Fibroblast of lung (primary cell): ENCODE results near the gene MFSD2A. TPM values are rescaled to one million over a fixed set of nuclear protein-coding genes. Genes with fewer than 3 reads are reported as not detected.

Experiments used
- DNase-seq, 2 donors: peaks; one replicate each; pipeline versions ENCODE4 v3.0.0 to v3.0.0-alpha.2; 2010; ENCODE audit warnings: low read depth in 2 of 2
- H2AFZ ChIP-seq: 2 replicates; pipeline ENCODE4 v1.5.1; 2012; ENCODE audit warnings: low read length, control low read depth, inconsistent platforms
- H3K27ac ChIP-seq: 2 replicates; pipeline ENCODE4 v1.5.1; 2011; ENCODE audit warnings: low read length, control low read depth; ENCODE audit not compliant: insufficient read depth
- H3K27me3 ChIP-seq: 2 replicates; pipeline ENCODE4 v1.5.1; 2011; ENCODE audit warnings: mild to moderate bottlenecking, low read length; ENCODE audit not compliant: control insufficient read depth, insufficient read depth
- H3K36me3 ChIP-seq: 2 replicates; pipeline ENCODE4 v1.5.1; 2011; ENCODE audit warnings: low read length; ENCODE audit not compliant: control insufficient read depth, insufficient read depth
- H3K4me1 ChIP-seq: 2 replicates; pipeline ENCODE4 v1.5.1; 2011; ENCODE audit warnings: low read length; ENCODE audit not compliant: control insufficient read depth, insufficient read depth; ENCODE audit errors: extremely low read depth
- H3K4me2 ChIP-seq: 2 replicates; pipeline ENCODE4 v1.5.1; 2011; ENCODE audit warnings: low read length, control low read depth; ENCODE audit not compliant: insufficient read depth; ENCODE audit errors: extremely low read depth
- H3K4me3 ChIP-seq, 4 experiments: fragments of 200-600 bp in 1 of 4; sonication (generic) in 1 of 4; replicated peaks in 1 of 4; 2 replicates each; pipeline ENCODE4 v1.5.1; 2011 to 2016; ENCODE audit warnings: low read length in 4 of 4, low read depth in 3 of 4, mild to moderate bottlenecking in 3 of 4, control low read depth in 2 of 4, inconsistent platforms in 1 of 4, mixed read lengths in 1 of 4; ENCODE audit not compliant: insufficient read depth in 1 of 4; ENCODE audit errors: control extremely low read depth in 1 of 4
- H3K79me2 ChIP-seq: 2 replicates; pipeline ENCODE4 v1.5.1; 2012; ENCODE audit warnings: mild to moderate bottlenecking, low read length, inconsistent platforms; ENCODE audit not compliant: control insufficient read depth, insufficient read depth
- H3K9ac ChIP-seq: 2 replicates; pipeline ENCODE4 v1.5.1; 2011; ENCODE audit warnings: mild to moderate bottlenecking, low read length, control low read depth; ENCODE audit not compliant: insufficient read depth
- H3K9me3 ChIP-seq: 2 replicates; pipeline ENCODE4 v1.5.1; 2012; ENCODE audit warnings: low read depth, low read length; ENCODE audit not compliant: control insufficient read depth, insufficient read depth
- H4K20me1 ChIP-seq: 2 replicates; pipeline ENCODE4 v1.5.1; 2011; ENCODE audit warnings: low read length; ENCODE audit not compliant: control insufficient read depth, insufficient read depth; ENCODE audit errors: extremely low read depth
- EZH2 ChIP-seq: IDR thresholded peaks from 2 replicates; pipeline ENCODE4 v1.5.1; 2012; ENCODE audit warnings: low read length, control low read depth, mild to moderate bottlenecking; ENCODE audit errors: missing control alignments
- polyA plus RNA-seq, 2 donors: library from polyadenylated mRNA; depleted of rRNA in 1 of 2; stranded (reverse) in 1 of 2; unstranded in 1 of 2; fragments of >200 nt; gene quantifications; 2 replicates each; pipeline ENCODE4 v1.2.1, GENCODE V29; 2011 to 2012; ENCODE audit warnings: missing spikeins in 1 of 2
- total RNA-seq: library from RNA; depleted of rRNA; stranded (reverse); fragments of >200 nt; gene quantifications from 2 replicates; pipeline ENCODE4 v1.2.1, GENCODE V29; 2014
- TF ChIP-seq, protein P1 (sequence below), 2 donors: IDR thresholded peaks in 1 of 2; conservative IDR thresholded peaks in 1 of 2; 1 replicate in 1 of 2; 2 replicates in 1 of 2; pipeline ENCODE4 v1.5.1; 2011 to 2012; ENCODE audit warnings: low read length in 2 of 2, control low read depth in 1 of 2, inconsistent platforms in 1 of 2, low read depth in 1 of 2, mild to moderate bottlenecking in 1 of 2

Gene MFSD2A
- total and polyA plus RNA-seq, 2 donors (not counting 1 experiment from before 2014, with no cell fraction given), result 0.90 to 1.2 TPM

DNA sequence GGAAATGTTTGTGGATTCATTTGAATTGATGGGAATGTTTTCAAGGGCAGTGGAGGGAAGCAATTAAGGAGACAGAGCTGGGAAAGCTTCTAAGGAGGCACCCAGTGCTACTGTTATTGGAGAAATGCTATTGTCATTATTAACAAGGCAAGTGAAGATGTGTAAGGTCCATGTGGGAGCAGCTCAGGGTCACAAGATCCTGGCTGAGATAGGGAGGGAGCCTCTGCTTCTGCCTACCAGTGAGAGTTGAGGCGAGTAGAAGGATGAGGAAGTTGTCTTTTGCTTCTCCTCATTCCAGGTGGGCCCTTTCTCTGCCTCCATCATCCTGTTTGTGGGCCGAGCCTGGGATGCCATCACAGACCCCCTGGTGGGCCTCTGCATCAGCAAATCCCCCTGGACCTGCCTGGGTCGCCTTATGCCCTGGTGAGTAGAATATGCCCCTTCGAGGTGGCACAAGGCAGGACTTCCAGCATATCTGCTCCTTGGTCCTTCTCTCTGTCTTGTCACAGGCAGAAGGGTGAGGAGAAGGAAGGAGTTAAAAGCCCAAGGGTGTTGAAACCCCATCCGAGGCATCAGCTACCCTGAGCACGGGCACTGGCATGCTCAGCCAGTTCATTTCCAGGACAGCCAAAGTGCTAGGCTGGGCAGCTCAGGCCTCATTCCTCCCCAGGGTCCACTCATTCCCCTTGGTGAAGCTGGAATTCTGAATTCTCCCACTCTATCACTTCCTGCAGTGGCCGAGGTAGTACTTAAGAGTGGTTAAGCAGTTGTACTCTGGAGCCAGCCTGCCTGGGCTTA, 3.7 kb downstream of the MFSD2A start:
- H3K36me3 ChIP-seq, result no peaks in the 10 kb centered on the region
- H3K4me1 ChIP-seq, result peaks cover 5% of the 10 kb centered on the region
- no peak for DNase-seq
- no peak overlapping the region for H2AFZ ChIP-seq
- H3K9ac ChIP-seq, result no peak overlapping the region
- H3K79me2 ChIP-seq, result peaks cover 1% of the 10 kb centered on the region
- H3K27ac ChIP-seq, result no peak overlapping the region
- H3K4me2 ChIP-seq, result no peak overlapping the region
- TF ChIP-seq EZH2, result no peak
- TF ChIP-seq, protein P1, sequence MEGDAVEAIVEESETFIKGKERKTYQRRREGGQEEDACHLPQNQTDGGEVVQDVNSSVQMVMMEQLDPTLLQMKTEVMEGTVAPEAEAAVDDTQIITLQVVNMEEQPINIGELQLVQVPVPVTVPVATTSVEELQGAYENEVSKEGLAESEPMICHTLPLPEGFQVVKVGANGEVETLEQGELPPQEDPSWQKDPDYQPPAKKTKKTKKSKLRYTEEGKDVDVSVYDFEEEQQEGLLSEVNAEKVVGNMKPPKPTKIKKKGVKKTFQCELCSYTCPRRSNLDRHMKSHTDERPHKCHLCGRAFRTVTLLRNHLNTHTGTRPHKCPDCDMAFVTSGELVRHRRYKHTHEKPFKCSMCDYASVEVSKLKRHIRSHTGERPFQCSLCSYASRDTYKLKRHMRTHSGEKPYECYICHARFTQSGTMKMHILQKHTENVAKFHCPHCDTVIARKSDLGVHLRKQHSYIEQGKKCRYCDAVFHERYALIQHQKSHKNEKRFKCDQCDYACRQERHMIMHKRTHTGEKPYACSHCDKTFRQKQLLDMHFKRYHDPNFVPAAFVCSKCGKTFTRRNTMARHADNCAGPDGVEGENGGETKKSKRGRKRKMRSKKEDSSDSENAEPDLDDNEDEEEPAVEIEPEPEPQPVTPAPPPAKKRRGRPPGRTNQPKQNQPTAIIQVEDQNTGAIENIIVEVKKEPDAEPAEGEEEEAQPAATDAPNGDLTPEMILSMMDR (conservative IDR thresholded peaks at IDR 0.05 in 1 of 2, IDR thresholded peaks at IDR 0.05 in 1 of 2; ENCODE audit: low read depth in 1 of 2, low read length in 2 of 2), result no peak
- H3K4me3 ChIP-seq, result no peak overlapping the region
- no peaks in the 10 kb centered on the region for H3K9me3 ChIP-seq
- H4K20me1 ChIP-seq, result no peaks in the 10 kb centered on the region
- H3K27me3 ChIP-seq, result no peaks in the 10 kb centered on the region

DNA sequence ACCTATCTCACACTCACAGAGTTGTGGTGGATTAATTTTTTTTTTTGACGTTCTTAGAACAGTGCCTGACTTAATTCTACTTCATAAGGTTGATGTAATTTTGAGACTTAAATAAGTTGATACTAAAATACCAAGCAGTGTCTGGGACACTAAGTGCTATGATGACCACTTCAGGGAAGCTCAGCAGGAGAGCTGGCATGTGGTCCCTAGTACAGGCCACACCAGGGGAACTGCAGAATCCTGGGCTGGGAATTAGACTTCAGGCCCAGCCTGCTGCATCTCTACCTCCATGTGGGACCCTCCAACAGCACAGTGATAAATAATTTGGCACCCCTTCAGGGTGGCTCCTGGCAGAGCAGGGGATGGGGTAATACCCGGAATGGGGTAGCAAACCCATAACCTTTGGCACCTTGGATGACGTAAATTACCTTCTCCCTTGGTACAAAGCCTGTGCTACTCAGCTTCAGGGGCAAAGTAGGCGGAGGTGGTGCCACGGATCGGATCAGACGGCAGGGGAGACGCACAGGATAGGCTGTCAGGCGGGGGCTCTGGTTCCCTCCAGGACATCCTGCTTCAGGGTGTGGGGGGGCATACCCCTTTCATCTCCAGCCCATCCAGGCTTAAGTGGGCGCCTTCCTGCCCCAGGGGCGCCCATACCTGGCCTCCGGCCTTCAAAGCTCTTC, 4.8 kb downstream of the MFSD2A start:
- H3K4me3 ChIP-seq, result no peak overlapping the region
- TF ChIP-seq EZH2, result no peak
- TF ChIP-seq, protein P1 (conservative IDR thresholded peaks at IDR 0.05 in 1 of 2, IDR thresholded peaks at IDR 0.05 in 1 of 2; ENCODE audit: low read depth in 1 of 2, low read length in 2 of 2), result no peak
- H3K4me1 ChIP-seq, result peaks cover 5% of the 10 kb centered on the region
- H3K27me3 ChIP-seq, result no peaks in the 10 kb centered on the region
- H3K9ac ChIP-seq, result no peak overlapping the region
- peaks cover 1% of the 10 kb centered on the region for H3K79me2 ChIP-seq
- H4K20me1 ChIP-seq, result no peaks in the 10 kb centered on the region
- no peak overlapping the region for H2AFZ ChIP-seq
- no peaks in the 10 kb centered on the region for H3K36me3 ChIP-seq
- no peak for DNase-seq
- no peak overlapping the region for H3K4me2 ChIP-seq
- H3K27ac ChIP-seq, result no peak overlapping the region
- H3K9me3 ChIP-seq, result no peaks in the 10 kb centered on the region

DNA sequence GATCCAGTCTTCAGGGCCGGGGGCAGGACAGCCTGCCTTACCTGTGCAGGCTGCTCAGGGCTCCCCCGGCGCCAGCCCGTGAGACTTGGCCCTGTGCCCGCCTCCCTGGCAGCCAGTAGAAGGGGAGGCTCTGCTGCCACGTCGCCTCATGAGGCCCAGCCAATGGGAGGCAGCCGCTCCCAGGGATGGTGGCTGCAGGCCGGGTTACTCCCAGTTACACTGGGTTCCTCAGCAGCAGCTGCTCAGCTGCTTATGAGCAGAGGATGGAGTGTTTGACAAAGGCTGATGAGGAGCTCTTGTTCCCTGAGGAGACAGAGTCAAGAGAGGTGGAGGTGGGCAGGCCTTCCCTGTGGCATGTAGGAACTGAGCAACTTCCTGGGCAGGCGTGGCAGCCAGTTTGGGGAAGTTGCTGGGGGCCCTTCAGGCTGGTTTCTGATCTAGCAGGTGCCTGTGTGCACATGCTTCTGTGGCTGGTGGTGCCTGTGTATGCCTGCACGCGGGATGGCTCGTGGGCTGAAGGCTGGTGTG, 5.5 kb downstream of the MFSD2A start:
- peaks cover 1% of the 10 kb centered on the region for H3K79me2 ChIP-seq
- no peaks in the 10 kb centered on the region for H3K9me3 ChIP-seq
- no peak overlapping the region for H2AFZ ChIP-seq
- no peak overlapping the region for H3K4me3 ChIP-seq
- TF ChIP-seq, protein P1 (conservative IDR thresholded peaks at IDR 0.05 in 1 of 2, IDR thresholded peaks at IDR 0.05 in 1 of 2; ENCODE audit: low read depth in 1 of 2, low read length in 2 of 2), result no peak
- TF ChIP-seq EZH2, result no peak
- H4K20me1 ChIP-seq, result no peaks in the 10 kb centered on the region
- no peaks in the 10 kb centered on the region for H3K36me3 ChIP-seq
- no peak overlapping the region for H3K27ac ChIP-seq
- DNase-seq, result no peak
- peaks cover 3% of the 10 kb centered on the region for H3K4me1 ChIP-seq
- H3K27me3 ChIP-seq, result no peaks in the 10 kb centered on the region
- H3K9ac ChIP-seq, result no peak overlapping the region
- H3K4me2 ChIP-seq, result no peak overlapping the region
